Keratinocyte (primary cell): ENCODE measurements around the gene PPARA. TPM values are rescaled to one million over a fixed set of nuclear protein-coding genes. Genes with fewer than 3 reads are reported as not detected.

ENCODE experiments used
- DNase-seq: peaks from one replicate; pipeline ENCODE4 v3.0.0-alpha.2; 2011; ENCODE audit warnings: low read depth, missing footprints, low spot score
- FAIRE-seq: peaks from 2 replicates; lab custom pipeline; 2011; peaks lifted over from hg19 to GRCh38; lab: Jason Lieb, UNC
- H2AFZ ChIP-seq: 2 replicates; pipeline ENCODE4 v1.6.0; 2012; ENCODE audit warnings: low read length, control low read depth, inconsistent platforms; ENCODE audit not compliant: control insufficient read depth
- H3K27ac ChIP-seq: 2 replicates; pipeline ENCODE4 v1.5.1; 2011; ENCODE audit warnings: low read length; ENCODE audit not compliant: control insufficient read depth, insufficient read depth
- H3K27me3 ChIP-seq: 3 replicates; pipeline ENCODE4 v1.6.0; 2011; ENCODE audit warnings: low read length; ENCODE audit not compliant: control insufficient read depth, insufficient read depth; ENCODE audit errors: extremely low read depth
- H3K36me3 ChIP-seq, 2 experiments: 2 replicates in 1 of 2; 3 replicates in 1 of 2; pipeline ENCODE4 v1.5.1; 2011; ENCODE audit warnings: low read length in 2 of 2, mild to moderate bottlenecking in 1 of 2; ENCODE audit not compliant: control insufficient read depth in 2 of 2, insufficient read depth in 2 of 2; ENCODE audit errors: extremely low read depth in 1 of 2
- H3K4me1 ChIP-seq: 3 replicates; pipeline ENCODE4 v1.5.1; 2011; ENCODE audit warnings: low read length; ENCODE audit not compliant: control insufficient read depth, insufficient read depth; ENCODE audit errors: extremely low read depth
- H3K4me2 ChIP-seq: 3 replicates; pipeline ENCODE4 v1.6.0; 2011; ENCODE audit warnings: low read depth, low read length; ENCODE audit not compliant: control insufficient read depth, insufficient read depth; ENCODE audit errors: extremely low read depth
- H3K4me3 ChIP-seq, 3 experiments: fragments of 200-600 bp in 1 of 3; sonication (generic) in 1 of 3; 2 replicates in 2 of 3; 3 replicates in 1 of 3; pipeline ENCODE4 v1.5.1; 2011 to 2016; ENCODE audit warnings: low read length in 3 of 3, mild to moderate bottlenecking in 3 of 3, control low read depth in 2 of 3, inconsistent platforms in 1 of 3, low read depth in 1 of 3, mixed read lengths in 1 of 3, mixed run types in 1 of 3, moderate library complexity in 1 of 3; ENCODE audit not compliant: control insufficient read depth in 2 of 3, insufficient read depth in 2 of 3; ENCODE audit errors: extremely low read depth in 1 of 3
- H3K79me2 ChIP-seq: 2 replicates; pipeline ENCODE4 v1.6.0; 2012; ENCODE audit warnings: low read length; ENCODE audit not compliant: control insufficient read depth, insufficient read depth
- H3K9ac ChIP-seq: 3 replicates; pipeline ENCODE4 v1.6.0; 2011; ENCODE audit warnings: low read length; ENCODE audit not compliant: control insufficient read depth, insufficient read depth; ENCODE audit errors: extremely low read depth
- H3K9me1 ChIP-seq: 3 replicates; pipeline ENCODE4 v1.6.0; 2011; ENCODE audit warnings: low read length; ENCODE audit not compliant: control insufficient read depth, insufficient read depth; ENCODE audit errors: extremely low read depth
- H3K9me3 ChIP-seq: 2 replicates; pipeline ENCODE4 v1.5.1; 2012; ENCODE audit warnings: low read depth, low read length; ENCODE audit not compliant: control insufficient read depth
- H4K20me1 ChIP-seq: 3 replicates; pipeline ENCODE4 v1.6.0; 2011; ENCODE audit warnings: low read length; ENCODE audit not compliant: control insufficient read depth, insufficient read depth; ENCODE audit errors: extremely low read depth
- EZH2 ChIP-seq: IDR thresholded peaks from one replicate; pipeline ENCODE4 v1.6.1; 2012; ENCODE audit warnings: inconsistent platforms, mild to moderate bottlenecking, low read length, moderate library complexity
- dilution Hi-C: fragments of 300-500 bp; cut with MboI; formaldehyde crosslinking; loops from one replicate; pipeline ENCODE4 v1.7.0; 2020; ENCODE audit warnings: low sequenced_read_pairs; ENCODE audit not compliant: extremely low pct_ligation_motif_present
- polyA plus RNA-seq, 5 experiments: library from polyadenylated mRNA; depleted of rRNA in 3 of 5; stranded (reverse) in 3 of 5; stranded (forward) in 1 of 5; unstranded in 1 of 5; fragments of >200 nt; gene quantifications; 1 replicate in 1 of 5; 2 replicates in 3 of 5; 3 replicates in 1 of 5; pipeline versions ENCODE4 v1.2.1 to v1.2.3, GENCODE V29; 2011 to 2012; ENCODE audit warnings: missing spikeins in 2 of 5, low read depth in 1 of 5, low replicate concordance in 1 of 5
- TF ChIP-seq, protein P1 (sequence below), 3 experiments: IDR thresholded peaks in 1 of 3; conservative IDR thresholded peaks in 1 of 3; optimal IDR thresholded peaks in 1 of 3; 2 replicates in 2 of 3; 3 replicates in 1 of 3; pipeline versions ENCODE3 to v1.5.1; 2011; ENCODE audit warnings: low read length in 3 of 3, mild to moderate bottlenecking in 3 of 3, moderate library complexity in 2 of 3, control low read depth in 1 of 3, inconsistent platforms in 1 of 3; ENCODE audit not compliant: insufficient read depth in 2 of 3; ENCODE audit errors: extremely low read depth in 1 of 3

Gene PPARA
- polyA plus RNA-seq, 1 donor (not counting 4 experiments of a cell fraction or from before 2014, with no cell fraction given) = 4.9 TPM

DNA sequence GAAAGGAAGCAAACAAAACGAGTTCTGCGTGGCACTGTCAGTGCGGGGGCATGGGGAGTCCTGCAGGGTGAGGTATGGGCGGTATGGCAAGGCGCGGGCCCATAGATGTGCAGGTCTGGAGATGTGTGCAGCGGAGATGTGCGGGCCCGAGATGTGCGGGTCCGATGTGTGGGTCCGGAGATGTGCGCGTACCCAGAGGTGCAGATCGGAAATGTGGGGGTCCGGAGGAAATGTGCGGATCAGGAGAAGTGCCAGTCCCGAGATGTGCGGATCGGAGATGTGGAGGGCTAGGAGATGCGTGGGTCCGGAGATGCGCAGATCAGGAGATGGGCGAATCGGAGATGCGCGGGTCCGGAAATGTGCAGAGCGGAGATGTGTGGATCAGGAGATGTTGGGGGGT is 63.8 kb downstream of the PPARA start:
- DNase-seq (no peak), FAIRE-seq (no peak)
- no peak overlapping the region for H2AFZ ChIP-seq
- no peaks in the 10 kb centered on the region for H3K4me1 ChIP-seq
- H3K9me3 ChIP-seq = no peaks in the 10 kb centered on the region
- H4K20me1 ChIP-seq = no peaks in the 10 kb centered on the region
- dilution Hi-C loops = no loop called here
- no peaks in the 10 kb centered on the region for H3K27me3 ChIP-seq
- TF ChIP-seq, protein P1, sequence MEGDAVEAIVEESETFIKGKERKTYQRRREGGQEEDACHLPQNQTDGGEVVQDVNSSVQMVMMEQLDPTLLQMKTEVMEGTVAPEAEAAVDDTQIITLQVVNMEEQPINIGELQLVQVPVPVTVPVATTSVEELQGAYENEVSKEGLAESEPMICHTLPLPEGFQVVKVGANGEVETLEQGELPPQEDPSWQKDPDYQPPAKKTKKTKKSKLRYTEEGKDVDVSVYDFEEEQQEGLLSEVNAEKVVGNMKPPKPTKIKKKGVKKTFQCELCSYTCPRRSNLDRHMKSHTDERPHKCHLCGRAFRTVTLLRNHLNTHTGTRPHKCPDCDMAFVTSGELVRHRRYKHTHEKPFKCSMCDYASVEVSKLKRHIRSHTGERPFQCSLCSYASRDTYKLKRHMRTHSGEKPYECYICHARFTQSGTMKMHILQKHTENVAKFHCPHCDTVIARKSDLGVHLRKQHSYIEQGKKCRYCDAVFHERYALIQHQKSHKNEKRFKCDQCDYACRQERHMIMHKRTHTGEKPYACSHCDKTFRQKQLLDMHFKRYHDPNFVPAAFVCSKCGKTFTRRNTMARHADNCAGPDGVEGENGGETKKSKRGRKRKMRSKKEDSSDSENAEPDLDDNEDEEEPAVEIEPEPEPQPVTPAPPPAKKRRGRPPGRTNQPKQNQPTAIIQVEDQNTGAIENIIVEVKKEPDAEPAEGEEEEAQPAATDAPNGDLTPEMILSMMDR (optimal IDR thresholded peaks at IDR 0.05 in 1 of 3, IDR thresholded peaks at IDR 0.05 in 1 of 3, conservative IDR thresholded peaks at IDR 0.05 in 1 of 3; ENCODE audit: extremely low read depth in 1 of 3, insufficient read depth in 2 of 3, low read length in 3 of 3) = no peak
- no peak for TF ChIP-seq EZH2
- H3K9ac ChIP-seq = no peak overlapping the region
- no peaks in the 10 kb centered on the region for H3K9me1 ChIP-seq
- H3K27ac ChIP-seq = no peak overlapping the region
- no peaks in the 10 kb centered on the region for H3K79me2 ChIP-seq
- H3K36me3 ChIP-seq = peaks cover 0 to 7% of the 10 kb centered on the region in 2 experiments
- H3K4me3 ChIP-seq = no peak overlapping the region
- no peak overlapping the region for H3K4me2 ChIP-seq

DNA sequence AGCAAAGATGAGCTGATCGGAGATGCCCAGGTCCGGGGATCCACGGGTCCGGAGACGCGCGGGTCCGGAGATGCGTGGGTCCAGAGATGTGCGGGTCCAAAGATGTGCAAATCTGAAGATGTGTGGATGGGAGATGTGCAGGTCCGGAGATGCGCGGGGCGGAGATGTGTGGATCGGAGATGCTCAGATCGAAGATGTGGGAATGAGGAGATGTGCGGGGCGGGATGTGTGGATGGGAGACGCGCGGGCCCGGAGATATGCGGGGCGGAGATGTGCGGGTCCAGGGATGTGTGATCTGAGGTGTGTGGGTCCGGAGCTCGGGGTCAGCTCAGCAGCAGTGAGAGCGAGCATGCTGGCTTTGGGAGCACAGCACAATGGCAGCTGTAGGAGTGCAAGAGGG is 64.3 kb downstream of the PPARA start:
- Histone ChIP-seq H2AFZ (no peak overlapping the region), H3K27ac (no peak overlapping the region), H3K9me1 (no peaks in the 10 kb centered on the region), H3K9ac (no peak overlapping the region), H4K20me1 (no peaks in the 10 kb centered on the region), H3K27me3 (no peaks in the 10 kb centered on the region), H3K4me2 (no peak overlapping the region), H3K4me3 (no peak overlapping the region), H3K4me1 (no peaks in the 10 kb centered on the region), H3K36me3 (peaks cover 0 to 7% of the 10 kb centered on the region in 2 experiments), H3K79me2 (no peaks in the 10 kb centered on the region), H3K9me3 (no peaks in the 10 kb centered on the region)
- DNase-seq = no peak
- no peak for FAIRE-seq
- TF ChIP-seq EZH2 = no peak
- TF ChIP-seq, protein P1 (optimal IDR thresholded peaks at IDR 0.05 in 1 of 3, IDR thresholded peaks at IDR 0.05 in 1 of 3, conservative IDR thresholded peaks at IDR 0.05 in 1 of 3; ENCODE audit: extremely low read depth in 1 of 3, insufficient read depth in 2 of 3, low read length in 3 of 3) = no peak
- dilution Hi-C loops = no loop called here
